ENCODE measurements around the gene CCDC80. TPM values are rescaled to one million over a fixed set of nuclear protein-coding genes. Genes with fewer than 3 reads are reported as not detected.
"Not testable (repeated sequence)": the region's sequence is repeated elsewhere in the genome, so short reads cannot be mapped to it uniquely, and the experiment has no call there.

CCDC80 gene
- total RNA-seq, 1 donor from 2014 or later, result 3.7 TPM

DNA sequence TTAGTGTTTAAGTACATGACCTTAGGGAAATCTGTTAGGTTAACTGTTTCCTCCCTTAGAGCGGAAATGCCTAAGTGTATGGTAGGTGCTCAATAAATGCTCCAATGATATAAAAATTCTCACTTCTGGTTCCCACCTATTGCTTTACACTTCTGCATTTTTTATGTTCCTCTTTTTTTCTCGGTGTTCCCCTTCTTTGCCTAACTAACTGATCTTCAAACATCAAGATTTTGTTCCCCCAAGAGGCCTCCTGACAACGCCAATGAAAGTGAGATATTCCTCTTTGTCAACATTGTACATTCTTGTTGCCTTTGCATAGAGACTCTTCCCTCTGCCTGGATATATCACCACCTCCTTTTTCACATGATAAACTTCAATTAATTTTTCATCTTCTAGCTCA is 61.7 kb downstream of the CCDC80 start:
- Mint-ChIP-seq H3K4me3 (ENCODE audit: unreplicated experiment) (no peak overlapping the region), H3K4me1 (ENCODE audit: unreplicated experiment) (no peaks in the 10 kb centered on the region), H3K27ac (ENCODE audit: unreplicated experiment) (no peak overlapping the region), H3K36me3 (ENCODE audit: low read depth, unreplicated experiment) (no peaks in the 10 kb centered on the region), H3K9me3 (ENCODE audit: unreplicated experiment) (no peaks in the 10 kb centered on the region), H3K27me3 (ENCODE audit: unreplicated experiment) (no peaks in the 10 kb centered on the region)
- TF ChIP-seq, protein P1, sequence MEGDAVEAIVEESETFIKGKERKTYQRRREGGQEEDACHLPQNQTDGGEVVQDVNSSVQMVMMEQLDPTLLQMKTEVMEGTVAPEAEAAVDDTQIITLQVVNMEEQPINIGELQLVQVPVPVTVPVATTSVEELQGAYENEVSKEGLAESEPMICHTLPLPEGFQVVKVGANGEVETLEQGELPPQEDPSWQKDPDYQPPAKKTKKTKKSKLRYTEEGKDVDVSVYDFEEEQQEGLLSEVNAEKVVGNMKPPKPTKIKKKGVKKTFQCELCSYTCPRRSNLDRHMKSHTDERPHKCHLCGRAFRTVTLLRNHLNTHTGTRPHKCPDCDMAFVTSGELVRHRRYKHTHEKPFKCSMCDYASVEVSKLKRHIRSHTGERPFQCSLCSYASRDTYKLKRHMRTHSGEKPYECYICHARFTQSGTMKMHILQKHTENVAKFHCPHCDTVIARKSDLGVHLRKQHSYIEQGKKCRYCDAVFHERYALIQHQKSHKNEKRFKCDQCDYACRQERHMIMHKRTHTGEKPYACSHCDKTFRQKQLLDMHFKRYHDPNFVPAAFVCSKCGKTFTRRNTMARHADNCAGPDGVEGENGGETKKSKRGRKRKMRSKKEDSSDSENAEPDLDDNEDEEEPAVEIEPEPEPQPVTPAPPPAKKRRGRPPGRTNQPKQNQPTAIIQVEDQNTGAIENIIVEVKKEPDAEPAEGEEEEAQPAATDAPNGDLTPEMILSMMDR (IDR thresholded peaks at IDR 0.05; ENCODE audit: unreplicated experiment), result no peak
- no peak for DNase-seq (ENCODE audit: low spot score)

DNA sequence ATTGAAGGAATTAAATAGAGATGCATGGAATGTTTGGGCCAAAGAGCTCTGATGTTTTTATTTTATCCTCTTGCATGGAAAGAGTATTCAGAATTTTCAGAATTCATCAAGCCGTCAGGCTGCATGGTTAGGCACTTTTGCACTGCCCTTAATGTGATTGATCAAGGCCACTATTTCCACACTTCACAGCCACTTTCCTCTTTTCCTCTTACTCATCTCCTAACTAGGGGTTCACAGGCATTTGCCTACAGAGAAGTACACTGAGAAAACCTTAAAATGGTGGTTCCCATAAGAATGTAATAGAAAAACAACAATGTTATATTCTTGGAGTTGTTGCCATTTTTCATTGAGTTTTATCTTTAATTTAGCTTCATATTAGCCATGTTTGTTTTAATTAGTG is 68.2 kb downstream of the CCDC80 start:
- Mint-ChIP-seq H3K9me3 (ENCODE audit: unreplicated experiment) (no peaks in the 10 kb centered on the region), H3K36me3 (ENCODE audit: low read depth, unreplicated experiment) (no peaks in the 10 kb centered on the region), H3K27ac (ENCODE audit: unreplicated experiment) (peak overlapping the region; percentile 4), H3K4me1 (ENCODE audit: unreplicated experiment) (peaks cover 7% of the 10 kb centered on the region), H3K4me3 (ENCODE audit: unreplicated experiment) (no peak overlapping the region), H3K27me3 (ENCODE audit: unreplicated experiment) (no peaks in the 10 kb centered on the region)
- no peak for DNase-seq (ENCODE audit: low spot score)
- TF ChIP-seq, protein P1 (IDR thresholded peaks at IDR 0.05; ENCODE audit: unreplicated experiment), result no peak

DNA sequence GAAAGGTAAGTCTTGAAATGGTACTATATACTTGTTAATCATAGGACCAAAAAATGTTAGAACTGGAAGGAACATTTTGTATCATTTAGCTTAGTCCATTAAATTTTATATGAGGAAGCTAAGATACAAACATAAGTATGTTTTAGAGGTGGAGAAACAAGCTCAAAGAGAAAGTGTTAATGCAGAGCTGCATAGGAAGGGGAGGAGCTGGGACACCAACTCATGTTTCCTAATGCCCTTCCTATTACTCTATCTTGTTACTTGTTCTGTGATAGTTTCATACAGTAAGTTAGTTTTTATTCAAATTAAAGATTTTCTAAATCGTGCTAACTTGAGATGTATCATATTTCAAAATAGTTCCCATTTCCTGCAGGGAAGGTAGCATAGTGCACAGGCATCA is 71.7 kb downstream of the CCDC80 start:
- Mint-ChIP-seq H3K27me3 (ENCODE audit: unreplicated experiment) (no peaks in the 10 kb centered on the region), H3K4me3 (ENCODE audit: unreplicated experiment) (no peak overlapping the region), H3K4me1 (ENCODE audit: unreplicated experiment) (peaks cover 7% of the 10 kb centered on the region), H3K36me3 (ENCODE audit: low read depth, unreplicated experiment) (peaks cover 4% of the 10 kb centered on the region), H3K9me3 (ENCODE audit: unreplicated experiment) (no peaks in the 10 kb centered on the region), H3K27ac (ENCODE audit: unreplicated experiment) (no peak overlapping the region)
- TF ChIP-seq, protein P1 (IDR thresholded peaks at IDR 0.05; ENCODE audit: unreplicated experiment), result no peak
- no peak for DNase-seq (ENCODE audit: low spot score)

DNA sequence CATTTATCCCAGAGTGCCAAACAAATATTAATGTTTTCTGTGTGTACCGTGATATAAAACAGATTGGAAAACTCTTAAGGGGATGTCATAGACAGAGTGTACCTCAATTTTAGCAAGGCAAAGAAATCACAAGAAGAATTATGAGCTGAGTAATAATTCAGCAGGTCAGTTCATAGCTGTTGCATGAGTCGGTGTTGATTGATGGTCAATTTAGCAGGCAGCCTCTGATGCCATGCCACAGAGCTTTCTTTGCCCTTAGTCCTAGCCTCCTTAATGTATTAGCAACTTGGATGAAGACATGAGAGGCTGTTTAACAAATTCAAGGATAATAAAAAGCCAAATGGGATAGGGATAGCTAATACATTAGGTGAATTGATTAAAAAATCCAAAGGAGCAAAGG is 72.3 kb downstream of the CCDC80 start:
- no peak overlapping the region for H3K27ac Mint-ChIP-seq (ENCODE audit: unreplicated experiment)
- H3K4me1 Mint-ChIP-seq (ENCODE audit: unreplicated experiment), result peaks cover 7% of the 10 kb centered on the region
- peaks cover 4% of the 10 kb centered on the region for H3K36me3 Mint-ChIP-seq (ENCODE audit: low read depth, unreplicated experiment)
- no peak overlapping the region for H3K4me3 Mint-ChIP-seq (ENCODE audit: unreplicated experiment)
- H3K9me3 Mint-ChIP-seq (ENCODE audit: unreplicated experiment), result no peaks in the 10 kb centered on the region
- TF ChIP-seq, protein P1 (IDR thresholded peaks at IDR 0.05; ENCODE audit: unreplicated experiment), result no peak
- H3K27me3 Mint-ChIP-seq (ENCODE audit: unreplicated experiment), result no peaks in the 10 kb centered on the region
- DNase-seq (ENCODE audit: low spot score), result no peak

DNA sequence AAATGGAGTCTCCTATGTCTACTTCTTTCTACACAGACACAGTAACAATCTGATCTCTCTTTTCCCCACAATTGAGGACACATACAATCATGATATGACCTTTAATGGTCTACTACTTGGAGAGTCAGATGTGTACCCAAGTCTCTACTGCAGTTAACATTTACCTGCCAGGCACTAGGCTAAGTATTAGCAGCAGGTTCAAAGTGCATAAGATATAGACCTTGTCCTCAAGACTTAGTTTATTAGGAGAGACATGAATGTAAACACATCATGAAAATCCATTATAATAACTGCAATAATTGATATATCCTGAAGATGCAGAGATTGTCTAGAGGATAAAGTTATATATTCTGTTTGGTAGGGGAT is 76.0 kb downstream of the CCDC80 start:
- no peak for DNase-seq (ENCODE audit: low spot score)
- Mint-ChIP-seq H3K36me3 (ENCODE audit: low read depth, unreplicated experiment) (peaks cover 4% of the 10 kb centered on the region), H3K27ac (ENCODE audit: unreplicated experiment) (no peak overlapping the region), H3K4me1 (ENCODE audit: unreplicated experiment) (peaks cover 11% of the 10 kb centered on the region), H3K27me3 (ENCODE audit: unreplicated experiment) (peaks cover 9% of the 10 kb centered on the region), H3K9me3 (ENCODE audit: unreplicated experiment) (no peaks in the 10 kb centered on the region), H3K4me3 (ENCODE audit: unreplicated experiment) (no peak overlapping the region)
- TF ChIP-seq, protein P1 (IDR thresholded peaks at IDR 0.05; ENCODE audit: unreplicated experiment), result no peak

DNA sequence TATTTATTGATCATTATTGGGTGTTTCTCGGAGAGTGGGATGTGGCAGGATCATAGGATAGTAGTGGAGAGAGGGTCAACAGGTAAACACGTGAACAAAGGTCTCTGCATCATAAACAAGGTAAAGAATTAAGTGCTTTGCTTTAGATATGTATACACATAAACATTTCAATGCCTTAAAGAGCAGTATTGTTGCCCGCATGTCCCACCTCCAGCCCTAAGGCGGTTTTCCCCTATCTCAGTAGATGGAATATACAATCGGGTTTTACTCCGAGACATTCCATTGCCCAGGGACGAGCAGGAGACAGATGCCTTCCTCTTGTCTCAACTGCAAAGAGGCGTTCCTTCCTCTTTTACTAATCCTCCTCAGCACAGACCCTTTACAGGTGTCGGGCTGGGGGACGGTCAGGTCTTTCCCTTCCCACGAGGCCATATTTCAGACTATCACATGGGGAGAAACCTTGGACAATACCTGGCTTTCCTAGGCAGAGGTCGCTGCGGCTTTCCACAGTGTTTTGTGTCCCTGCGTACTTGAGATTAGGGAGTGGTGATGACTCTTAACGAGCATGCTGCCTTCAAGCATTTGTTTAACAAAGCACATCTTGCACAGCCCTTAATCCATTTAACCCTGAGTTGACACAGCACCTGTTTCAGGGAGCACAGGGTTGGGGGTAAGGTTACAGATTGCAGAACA is 76.5 kb downstream of the CCDC80 start:
- not testable (repeated sequence) for DNase-seq (ENCODE audit: low spot score); H3K36me3 Mint-ChIP-seq (ENCODE audit: low read depth, unreplicated experiment); H3K4me3 Mint-ChIP-seq (ENCODE audit: unreplicated experiment); H3K27ac Mint-ChIP-seq (ENCODE audit: unreplicated experiment); H3K27me3 Mint-ChIP-seq (ENCODE audit: unreplicated experiment); H3K9me3 Mint-ChIP-seq (ENCODE audit: unreplicated experiment)
- H3K4me1 Mint-ChIP-seq (ENCODE audit: unreplicated experiment), result peaks cover 16% of the 10 kb centered on the region
